Panc1 (cell line): ENCODE data around the gene FAM20A.

ENCODE experiments used
- CTCF ChIP-seq: fragments of 450-650 bp; IDR thresholded peaks from 2 replicates; pipeline ENCODE4 v1.5.1; 2017; ENCODE audit warnings: mild to moderate bottlenecking
- REST ChIP-seq, 2 experiments: IDR thresholded peaks; 2 replicates each; pipeline ENCODE4 v1.6.1; 2011 to 2012; ENCODE audit warnings: low read depth in 2 of 2, control low read depth in 1 of 2, low read length in 1 of 2, mild to moderate bottlenecking in 1 of 2, moderate library complexity in 1 of 2; ENCODE audit not compliant: insufficient read depth in 1 of 2

- TF ChIP-seq CTCF (no peak), REST (IDR thresholded peaks at IDR 0.05; ENCODE audit: insufficient read depth in 1 of 2, low read depth in 2 of 2, low read length in 1 of 2) (no peak)
These were observed 68.3 kb downstream of the FAM20A start for GRCh38 chr17:68532826-68533225.
